GM19468 (cell line): ENCODE measurements around the gene SASH1.

Experiments
- ATAC-seq: cut with Tn5 transposase; IDR thresholded peaks from one replicate; pipeline ENCODE4 v1.9.1; 2021; ENCODE audit warnings: mild to moderate bottlenecking, moderate library complexity, moderate number of reproducible peaks; ENCODE audit not compliant: unreplicated experiment; ENCODE audit errors: extremely low read depth

Gene SASH1

GRCh38 chr6:148533309-148534107 lies 190.9 kb downstream of the SASH1 start:
- ATAC-seq = no peak

GRCh38 chr6:148534871-148535270 lies 192.2 kb downstream of the SASH1 start:
- no peak for ATAC-seq

GRCh38 chr6:148535381-148535780 lies 192.7 kb downstream of the SASH1 start:
- no peak for ATAC-seq

GRCh38 chr6:148535976-148536375 lies 193.3 kb downstream of the SASH1 start:
- ATAC-seq = no peak

- no peak for ATAC-seq
These were observed 195.9 kb downstream of the SASH1 start for GRCh38 chr6:148538261-148539190.

GRCh38 chr6:148543540-148543939 lies 200.9 kb downstream of the SASH1 start:
- no peak for ATAC-seq

- no peak for ATAC-seq
These were observed 201.8 kb downstream of the SASH1 start for GRCh38 chr6:148544421-148544820.

GRCh38 chr6:148545901-148546300 lies 203.3 kb downstream of the SASH1 start:
- no peak for ATAC-seq

- no peak for ATAC-seq
These were observed 204.5 kb downstream of the SASH1 start for GRCh38 chr6:148547110-148547509.

- no peak for ATAC-seq
These were observed 205.6 kb downstream of the SASH1 start for GRCh38 chr6:148548065-148548748.

- ATAC-seq = no peak
These were observed 206.1 kb downstream of the SASH1 start for GRCh38 chr6:148548749-148549140.

GRCh38 chr6:148550569-148550968 lies 207.9 kb downstream of the SASH1 start:
- ATAC-seq = no peak

- ATAC-seq = no peak
These were observed 208.6 kb downstream of the SASH1 start for GRCh38 chr6:148551226-148551625.

- ATAC-seq = no peak
These were observed 213.8 kb downstream of the SASH1 start for GRCh38 chr6:148556410-148556809.

- ATAC-seq = no peak
These were observed 215.2 kb downstream of the SASH1 start for GRCh38 chr6:148557796-148558321.

- no peak for ATAC-seq
These were observed 217.3 kb downstream of the SASH1 start for GRCh38 chr6:148559848-148560433.

- no peak for ATAC-seq
These were observed 219.0 kb downstream of the SASH1 start for GRCh38 chr6:148561629-148562028.

- no peak for ATAC-seq
These were observed 220.4 kb downstream of the SASH1 start for GRCh38 chr6:148563066-148563465.

GRCh38 chr6:148564494-148565035 lies 221.9 kb downstream of the SASH1 start:
- ATAC-seq = no peak
